Loucy (cell line): Measurements from ENCODE around the gene PKDCC.

ENCODE experiments used
- CTCF ChIP-seq: fragments of 200-600 bp; sonication (generic); conservative IDR thresholded peaks from 2 replicates; pipeline ENCODE4 v1.5.1; 2014; ENCODE audit warnings: mild to moderate bottlenecking, antibody characterized with exemption, low read length
- EZH2phosphoT487 ChIP-seq: fragments of 200-600 bp; IDR thresholded peaks from 2 replicates; pipeline ENCODE4 v1.6.1; 2018; ENCODE audit warnings: antibody characterized with exemption, mild to moderate bottlenecking, moderate library complexity, borderline replicate concordance

- TF ChIP-seq CTCF = no peak
- no peak for TF ChIP-seq EZH2phosphoT487
Observed at GRCh38 chr2:42057902-42058450, 10.2 kb downstream of the PKDCC start.
